Stimulated activated CD8-positive, alpha-beta memory T cell treated with anti-CD3 and anti-CD28 coated beads, Interleukin-2, amount 100 ng/mL, for 48 hours (primary cell): ENCODE measurements around the gene ENOX2.
"Not testable (repeated sequence)": the region's sequence is repeated elsewhere in the genome, so short reads cannot be mapped to it uniquely, and the experiment has no call there.

Experiments
- DNase-seq, 2 donors: peaks; one replicate each; pipeline ENCODE4 v3.0.0-alpha.2; 2020; ENCODE audit warnings: low read depth in 2 of 2

ENOX2 gene, protein sequence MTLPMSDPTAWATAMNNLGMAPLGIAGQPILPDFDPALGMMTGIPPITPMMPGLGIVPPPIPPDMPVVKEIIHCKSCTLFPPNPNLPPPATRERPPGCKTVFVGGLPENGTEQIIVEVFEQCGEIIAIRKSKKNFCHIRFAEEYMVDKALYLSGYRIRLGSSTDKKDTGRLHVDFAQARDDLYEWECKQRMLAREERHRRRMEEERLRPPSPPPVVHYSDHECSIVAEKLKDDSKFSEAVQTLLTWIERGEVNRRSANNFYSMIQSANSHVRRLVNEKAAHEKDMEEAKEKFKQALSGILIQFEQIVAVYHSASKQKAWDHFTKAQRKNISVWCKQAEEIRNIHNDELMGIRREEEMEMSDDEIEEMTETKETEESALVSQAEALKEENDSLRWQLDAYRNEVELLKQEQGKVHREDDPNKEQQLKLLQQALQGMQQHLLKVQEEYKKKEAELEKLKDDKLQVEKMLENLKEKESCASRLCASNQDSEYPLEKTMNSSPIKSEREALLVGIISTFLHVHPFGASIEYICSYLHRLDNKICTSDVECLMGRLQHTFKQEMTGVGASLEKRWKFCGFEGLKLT

DNA sequence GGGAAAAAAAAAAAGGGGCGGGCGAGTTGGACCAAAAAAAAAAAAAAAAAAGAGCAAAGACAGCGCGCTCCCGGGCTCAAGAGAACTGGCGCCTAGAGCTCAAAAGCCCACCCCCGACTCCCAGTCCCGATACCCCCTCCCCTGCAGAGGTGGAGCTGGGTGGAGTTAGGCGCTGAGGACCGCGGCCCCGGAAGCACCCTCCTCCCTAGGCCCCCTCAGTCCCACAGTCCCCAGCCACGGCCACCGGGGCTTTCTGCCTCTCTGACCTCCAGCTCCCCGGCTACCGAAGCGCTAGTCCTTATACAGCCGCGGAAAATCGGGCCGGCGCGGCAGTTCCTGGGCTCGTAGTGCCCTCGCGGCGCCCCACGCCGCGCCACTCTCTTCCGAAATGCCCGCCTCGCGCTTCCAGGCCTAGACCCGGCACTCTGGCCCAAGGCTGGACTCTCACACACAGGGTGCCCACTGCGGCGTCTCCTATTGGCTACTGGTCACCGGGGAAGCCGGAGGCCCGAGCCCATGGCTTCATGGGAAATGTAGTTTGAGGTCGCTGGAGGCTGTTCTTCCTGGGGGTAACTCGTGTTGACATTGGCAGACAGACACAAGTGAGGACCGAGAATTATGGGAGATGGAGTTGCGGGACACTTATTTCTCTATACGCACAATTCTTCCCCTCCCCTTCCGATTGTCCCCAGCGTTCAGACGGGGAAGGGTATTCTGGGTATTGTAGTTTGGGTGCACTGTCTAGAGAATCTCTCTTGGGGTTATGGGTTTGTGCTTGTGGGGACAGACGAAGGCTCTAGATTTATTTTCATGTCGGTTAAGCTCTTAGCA lies at the start of gene ENOX2:
TSS of gene ENOX2 (minus strand) at position 427 of the 831 bp plus-strand sequence. CDS start 199,993 bp downstream, outside the sequence.
- DNase-seq, result peak; percentile 49 to 60

DNA sequence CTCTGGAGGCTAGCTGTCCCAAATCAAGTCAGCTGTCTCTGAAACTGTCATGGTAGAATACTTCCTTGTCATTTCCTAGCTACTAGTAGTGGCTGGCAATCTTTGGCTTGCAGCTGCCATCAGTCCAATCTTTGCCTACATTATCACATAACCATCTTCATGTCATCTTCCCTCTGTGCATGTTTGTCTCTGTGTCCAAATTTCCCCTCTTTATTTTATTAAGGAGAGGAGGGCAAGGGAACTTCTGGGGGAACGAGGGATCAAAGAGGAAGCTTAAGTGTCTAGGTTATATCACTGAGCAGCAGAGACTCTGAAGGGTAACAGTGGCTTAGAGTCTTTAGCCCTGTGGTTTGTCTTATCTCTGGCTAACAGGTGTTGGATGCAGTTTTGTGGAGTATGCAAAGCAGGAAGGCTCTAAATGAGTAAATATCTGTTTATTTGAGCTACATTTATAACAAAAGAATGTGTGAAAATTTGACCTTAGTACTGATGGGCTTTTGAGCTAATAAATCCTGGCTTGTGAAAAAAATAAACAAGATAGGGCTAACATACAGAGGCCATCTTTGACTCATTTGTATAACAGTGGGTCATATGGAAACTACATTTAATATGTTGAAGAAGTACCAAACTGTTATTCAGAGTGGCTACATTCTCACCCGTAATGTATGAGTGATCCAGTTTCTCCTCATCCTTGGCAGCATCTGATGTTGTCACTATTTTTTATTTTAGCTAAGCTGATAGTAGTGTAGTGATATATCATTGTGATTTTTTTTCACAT lies 49.4 kb upstream of the ENOX2 start:
- DNase-seq, result no peak

DNA sequence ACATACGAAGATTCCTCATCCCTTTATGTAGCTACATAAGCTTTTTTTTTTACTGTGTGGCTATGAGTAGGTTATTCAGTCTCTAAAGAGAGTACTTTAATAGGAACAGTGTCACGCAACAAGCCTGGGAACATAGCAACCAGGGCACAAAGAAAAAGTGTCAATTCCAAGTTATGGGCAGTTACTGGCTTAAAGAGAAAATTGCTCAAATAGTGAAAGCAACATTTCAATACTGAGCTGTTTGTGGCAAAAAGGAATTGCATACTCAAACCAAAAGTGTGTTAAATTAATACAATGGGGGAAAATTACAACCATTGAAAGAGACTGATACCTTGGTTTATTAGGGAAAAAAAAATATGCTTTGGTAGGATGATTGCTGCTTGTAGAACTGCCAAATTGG lies 41.2 kb upstream of the ENOX2 start:
- no peak for DNase-seq

DNA sequence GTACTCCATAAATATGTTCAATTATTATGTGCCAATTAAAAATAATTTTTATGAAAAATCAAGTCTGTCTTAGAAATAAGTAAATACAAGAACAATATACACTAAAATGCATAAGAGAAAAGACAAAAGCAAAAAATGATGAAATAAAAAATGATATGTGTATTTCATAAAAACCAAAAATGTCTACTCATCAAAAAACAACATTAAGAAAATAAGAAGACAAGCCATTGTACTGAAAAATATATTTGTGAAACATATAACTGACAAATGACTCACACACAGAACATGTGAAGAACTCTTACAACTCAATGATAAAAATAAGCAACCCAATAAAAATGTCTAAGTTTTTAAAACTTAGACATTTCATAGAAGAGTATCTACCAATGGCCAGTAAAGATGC lies 34.1 kb upstream of the ENOX2 start:
- DNase-seq, result no peak

DNA sequence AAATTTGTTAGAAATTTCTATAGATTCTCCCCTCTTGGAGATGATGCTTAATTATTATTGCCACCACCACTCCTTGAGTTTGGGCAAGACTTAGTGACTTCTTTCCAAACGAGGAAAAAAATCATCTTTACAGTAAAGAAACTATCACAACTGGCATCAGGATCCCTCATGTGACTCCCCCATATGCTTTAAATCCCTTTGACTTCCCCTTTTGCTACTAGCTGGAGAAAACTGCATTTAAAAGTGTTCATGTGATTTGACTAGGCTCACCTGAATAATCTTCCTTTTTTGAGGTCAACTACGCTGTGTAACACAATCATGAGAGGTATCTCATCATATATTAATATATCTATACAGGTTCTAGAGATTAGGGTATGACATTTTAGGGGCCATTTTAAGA lies 30.3 kb upstream of the ENOX2 start:
- DNase-seq, result no peak

DNA sequence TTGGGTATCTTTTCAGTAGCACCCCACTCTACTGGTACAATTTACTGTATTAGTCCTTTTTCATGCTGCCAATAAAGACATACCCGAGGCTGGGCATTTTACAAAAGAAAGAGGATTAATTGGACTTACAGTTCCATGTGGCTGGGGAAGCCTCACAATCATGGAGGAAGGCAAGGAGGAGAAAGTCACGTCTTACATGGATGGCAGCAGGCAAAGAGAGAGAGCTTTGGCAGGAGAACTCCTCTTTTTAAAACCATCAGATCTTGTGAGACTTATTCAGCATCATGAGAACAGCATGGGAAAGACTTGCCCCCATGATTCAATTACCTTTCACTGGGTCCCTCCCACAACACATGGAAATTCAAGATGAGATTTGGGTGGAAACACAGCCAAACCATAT lies 17.4 kb upstream of the ENOX2 start:
- DNase-seq, result not testable (repeated sequence)

DNA sequence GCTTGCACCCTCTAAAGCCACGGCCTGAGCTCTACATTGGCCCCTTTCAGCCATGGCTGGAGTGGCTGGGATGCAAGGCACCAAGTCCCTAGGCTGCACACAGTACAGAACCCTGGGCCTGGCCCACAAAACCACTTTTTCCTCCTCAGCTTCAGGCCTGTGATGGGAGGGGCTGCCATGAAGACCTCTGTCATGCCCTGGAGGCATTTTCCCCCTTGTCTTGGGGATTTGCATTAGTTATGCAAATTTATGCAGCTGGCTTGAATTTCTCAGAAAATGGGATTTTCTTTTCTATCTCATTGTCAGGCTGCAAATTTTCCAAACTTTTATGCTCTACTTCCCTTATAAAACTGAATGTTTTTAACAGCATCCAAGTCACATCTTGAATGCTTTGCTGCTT lies 16.7 kb upstream of the ENOX2 start:
- DNase-seq, result not testable (repeated sequence)

DNA sequence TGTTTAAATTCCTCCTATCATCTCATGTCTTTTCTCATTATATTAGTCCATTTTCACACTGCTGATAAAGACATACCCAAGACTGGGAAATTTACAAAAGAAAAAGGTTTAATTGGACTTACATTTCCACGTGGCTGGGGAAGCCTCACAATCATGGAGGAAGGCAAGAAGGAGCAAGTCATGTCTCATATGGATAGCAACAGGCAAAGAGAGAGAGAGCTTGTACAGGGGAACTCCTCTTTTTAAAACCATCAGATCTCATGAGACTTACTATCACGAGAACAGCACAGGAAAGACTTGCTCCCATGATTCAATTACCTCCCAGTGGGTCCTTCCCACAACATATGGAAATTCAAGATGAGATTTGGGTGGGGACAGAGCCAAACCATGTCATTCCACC lies 15.5 kb upstream of the ENOX2 start:
- not testable (repeated sequence) for DNase-seq

DNA sequence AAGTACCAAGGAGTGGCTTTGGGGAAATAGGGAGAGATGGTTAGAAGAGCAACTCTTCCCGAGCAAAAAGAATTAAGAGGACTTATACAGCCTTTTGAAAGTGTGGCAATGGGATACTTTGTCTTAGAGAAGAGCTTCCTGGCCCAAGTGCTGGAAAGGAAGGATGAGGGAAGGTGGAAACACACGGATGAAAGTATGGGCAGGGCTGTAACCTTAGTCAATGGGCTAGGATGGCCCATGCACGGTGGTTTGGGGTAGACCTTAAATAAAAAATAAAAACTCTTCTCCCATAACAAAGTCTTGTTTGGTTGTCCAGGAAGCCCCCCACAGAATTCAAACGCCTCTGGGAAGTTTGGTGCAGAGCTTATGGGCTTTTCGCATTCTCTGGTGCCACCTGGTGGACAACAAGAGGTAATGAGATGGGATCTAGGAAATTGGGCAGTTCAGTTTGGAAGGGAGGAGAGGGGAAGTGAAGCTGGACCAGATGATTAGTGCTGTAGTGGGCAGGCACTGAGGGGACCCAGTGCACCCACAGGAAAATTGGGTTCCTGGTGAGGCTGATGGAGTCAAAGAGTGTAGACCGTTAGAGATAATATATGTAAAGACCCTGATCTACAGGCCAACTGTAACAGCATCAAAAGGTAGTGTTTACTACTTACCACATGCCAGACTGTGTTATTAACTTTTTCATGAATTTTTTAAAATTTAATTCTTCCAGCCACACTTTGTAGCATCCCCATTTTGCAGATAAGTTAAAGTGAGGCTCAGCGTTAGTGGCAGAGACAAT lies 13.8 kb upstream of the ENOX2 start:
- DNase-seq, result peak in 1 of 2 donors; percentile 2

DNA sequence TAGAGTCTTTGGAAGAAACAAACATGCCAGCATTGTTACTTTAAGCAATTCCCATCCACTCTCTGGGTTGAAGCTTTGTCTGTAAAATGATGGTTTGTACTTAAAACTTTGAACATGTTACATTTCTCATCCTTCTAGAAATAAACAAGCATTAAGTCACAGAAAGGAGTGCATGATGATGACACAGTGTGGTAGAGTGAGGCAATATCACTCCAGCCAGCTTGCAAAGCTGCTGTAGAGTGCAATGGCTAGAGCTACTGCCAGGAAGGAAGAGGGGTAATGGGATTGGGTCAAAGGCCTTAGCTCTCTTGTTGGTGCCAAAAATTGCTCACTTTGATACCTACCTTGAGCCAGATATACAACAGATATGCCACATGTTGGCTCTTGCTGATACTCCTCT lies 12.3 kb upstream of the ENOX2 start:
- no peak for DNase-seq

DNA sequence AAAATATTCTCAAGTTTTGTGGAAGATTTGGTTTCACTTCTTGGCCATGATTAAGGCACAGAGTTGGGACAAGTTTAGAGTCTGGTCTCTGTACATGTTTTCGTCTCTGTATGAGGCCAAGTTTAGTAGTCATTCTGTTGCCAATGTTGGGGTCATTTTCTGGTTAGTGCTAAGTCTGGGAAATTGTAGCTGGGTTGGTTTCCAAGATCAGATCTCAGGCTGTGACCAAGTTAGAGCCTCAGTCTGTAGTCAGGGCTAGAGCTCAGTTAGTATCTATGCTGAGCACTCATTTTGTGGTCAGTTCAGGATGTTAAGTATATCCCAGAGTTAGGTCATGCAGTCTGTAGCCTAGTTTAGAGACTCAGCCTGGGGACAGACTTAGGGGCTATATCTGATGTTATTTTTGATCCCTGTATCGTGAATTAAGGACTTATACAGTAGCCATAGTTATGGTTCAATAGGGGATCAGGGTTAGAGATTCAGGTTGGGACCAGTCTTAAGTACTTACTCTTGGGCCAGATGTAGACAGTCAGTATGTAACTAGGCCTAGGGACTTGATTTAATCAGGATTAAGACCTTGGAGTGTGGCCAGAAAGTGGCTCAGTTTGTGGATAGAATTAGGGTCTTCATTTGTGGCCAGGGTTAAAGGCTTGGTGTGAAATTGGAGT lies 6.6 kb upstream of the ENOX2 start:
- no peak for DNase-seq

DNA sequence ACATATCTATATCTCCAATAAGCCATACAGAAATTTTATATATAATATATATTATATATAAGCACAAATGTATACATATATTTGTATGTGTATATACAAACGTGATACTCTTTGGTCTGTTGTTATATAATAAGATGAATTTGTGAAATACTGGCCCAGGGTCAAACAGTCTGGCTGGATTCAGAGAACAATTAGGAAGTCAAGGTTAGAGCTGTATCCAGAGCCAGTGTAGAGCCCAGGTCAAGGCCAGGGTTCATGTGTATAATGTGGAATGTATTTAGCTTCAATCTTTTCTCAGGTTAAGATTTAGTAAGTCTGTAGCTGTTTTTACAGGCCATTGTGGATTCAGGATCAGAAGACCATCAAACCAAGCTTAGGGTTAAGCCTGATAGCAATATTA lies 3.8 kb upstream of the ENOX2 start:
- DNase-seq, result no peak

DNA sequence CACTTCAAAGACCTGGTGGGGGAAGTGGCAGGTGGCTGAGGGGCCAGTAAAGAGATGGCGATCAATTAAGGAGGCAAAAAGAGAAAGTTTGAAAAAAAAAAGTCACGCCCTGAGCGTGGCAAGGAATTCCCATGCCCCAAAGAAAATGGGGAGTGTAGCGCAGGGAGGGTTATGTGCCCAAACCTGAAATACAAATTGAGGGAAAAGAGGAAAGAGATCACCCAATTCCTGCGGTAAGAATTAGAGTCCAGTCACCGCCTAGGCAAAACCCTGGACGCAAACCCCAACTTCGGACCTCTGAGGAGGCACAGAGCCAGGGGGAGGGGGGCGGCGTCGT lies 595 bp downstream of the ENOX2 start:
- no peak for DNase-seq

DNA sequence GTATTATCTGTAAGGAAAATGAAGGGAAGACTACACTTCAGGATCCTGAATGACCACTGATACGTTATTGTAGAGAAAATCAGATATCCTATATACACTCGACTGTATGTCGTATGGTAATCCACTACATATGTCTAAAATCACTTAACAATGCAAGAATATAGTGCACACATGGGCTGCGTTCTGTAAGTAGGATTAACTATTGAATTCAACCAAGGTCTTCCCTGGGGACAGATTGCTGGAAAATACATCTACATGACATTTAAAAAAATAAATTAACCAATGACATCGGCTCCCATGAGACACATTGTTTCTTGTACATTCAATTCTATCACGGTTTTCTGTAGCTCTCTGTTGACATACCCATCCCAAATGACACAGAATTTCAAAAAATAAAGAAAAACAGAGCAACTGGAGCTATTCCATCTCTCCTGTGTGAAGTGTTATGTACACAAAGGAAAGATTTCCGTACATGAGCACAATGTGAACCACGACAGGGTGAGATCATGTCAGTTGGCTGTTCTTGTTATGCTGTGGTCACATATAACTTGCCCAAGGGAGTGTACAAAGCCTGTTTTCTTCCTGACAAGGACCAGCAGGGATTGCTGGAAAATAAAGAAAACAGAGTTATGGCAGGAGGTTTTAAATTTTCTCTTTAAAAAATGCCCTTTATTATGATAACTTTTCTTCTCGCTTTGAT lies 6.1 kb downstream of the ENOX2 start:
- DNase-seq, result no peak

DNA sequence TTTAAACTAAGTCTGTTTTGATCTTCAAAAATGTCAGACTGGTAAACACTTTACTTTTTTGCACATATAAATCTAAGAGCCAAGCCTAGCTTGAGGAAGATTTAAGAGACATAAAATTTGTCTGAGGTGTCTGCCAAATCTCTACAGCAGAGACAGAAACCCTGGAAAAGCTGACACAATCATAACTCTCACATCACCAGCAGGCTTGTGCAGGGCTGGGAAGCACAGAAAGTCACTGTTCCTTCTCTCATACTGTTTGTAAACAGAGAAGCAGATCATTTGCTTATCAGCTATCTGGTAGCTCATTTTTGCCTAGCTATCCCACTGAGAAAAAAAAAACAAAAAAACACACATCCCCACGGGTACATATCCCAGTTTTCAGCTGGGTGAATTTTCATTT lies 7.0 kb downstream of the ENOX2 start:
- no peak for DNase-seq

DNA sequence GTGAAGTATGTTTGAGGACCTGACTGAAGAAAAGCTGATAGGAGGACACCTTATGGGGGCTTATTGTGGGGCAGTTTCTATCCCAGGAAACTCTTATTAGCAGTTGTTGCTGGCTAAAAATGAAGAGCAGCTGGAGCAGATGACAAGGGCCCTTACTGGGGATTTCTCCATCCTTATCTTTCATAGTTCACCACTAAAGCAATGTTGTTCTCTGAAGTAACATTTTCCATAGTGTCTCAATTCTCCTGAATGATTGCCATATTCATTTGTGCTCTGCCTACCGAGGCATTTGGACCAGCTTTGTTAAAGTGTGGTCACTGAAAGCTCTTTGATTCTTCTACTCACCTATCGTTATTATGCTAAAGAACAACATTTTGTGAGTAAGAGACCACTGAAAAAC lies 7.7 kb downstream of the ENOX2 start:
- DNase-seq, result no peak

DNA sequence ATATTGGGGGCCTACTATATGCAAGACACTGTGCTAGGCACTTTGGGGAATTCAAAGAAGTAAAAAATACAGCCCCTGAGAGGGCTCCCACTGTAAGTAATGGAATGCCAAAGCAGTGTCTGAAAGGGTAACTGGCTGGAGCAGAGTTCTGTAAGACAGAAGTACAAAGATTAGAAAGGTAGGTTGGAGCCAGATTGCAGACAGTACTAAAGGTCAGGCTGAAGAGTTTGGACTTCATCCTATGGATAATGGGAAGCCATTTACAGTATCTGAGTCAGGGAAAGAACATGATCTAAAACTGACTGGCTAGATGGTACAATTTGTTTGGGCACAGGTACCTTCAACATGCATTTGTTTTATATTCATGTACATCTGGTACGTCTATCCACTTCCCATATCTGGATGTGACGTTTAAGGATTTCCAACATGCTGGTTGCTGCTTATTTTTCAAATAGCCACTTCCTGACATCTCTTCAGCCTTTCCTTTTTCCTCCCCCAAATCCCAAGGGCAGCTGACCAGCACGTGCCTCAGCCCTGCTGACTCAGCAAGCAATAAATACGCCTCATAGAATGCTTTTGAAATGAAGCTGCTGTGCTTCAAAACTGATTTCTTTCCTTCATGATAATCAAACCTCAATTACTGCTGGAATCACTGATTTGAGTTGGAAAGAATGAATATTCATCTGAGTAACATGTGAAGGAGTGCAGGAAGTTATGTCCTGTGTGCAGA lies 9.5 kb downstream of the ENOX2 start:
- no peak for DNase-seq

DNA sequence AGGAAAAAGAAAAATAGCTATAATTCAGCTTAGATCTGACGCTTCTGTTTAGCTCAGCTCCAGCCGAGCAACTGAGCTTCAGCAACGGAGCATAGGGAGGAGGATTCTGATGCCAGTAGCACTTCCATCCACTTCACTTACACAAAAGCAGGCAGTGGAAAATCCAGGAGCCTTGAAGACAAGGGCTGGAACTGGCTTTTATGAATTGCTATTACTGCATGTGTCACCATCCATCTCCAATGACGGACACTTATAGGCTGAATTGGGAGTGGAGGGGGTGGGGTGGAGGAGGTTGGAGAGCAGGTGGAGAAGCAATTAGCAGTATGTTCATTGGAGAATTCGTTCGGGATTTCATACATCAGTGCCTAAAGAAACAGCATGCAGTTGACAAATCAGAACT lies 15.6 kb downstream of the ENOX2 start:
- DNase-seq, result no peak

DNA sequence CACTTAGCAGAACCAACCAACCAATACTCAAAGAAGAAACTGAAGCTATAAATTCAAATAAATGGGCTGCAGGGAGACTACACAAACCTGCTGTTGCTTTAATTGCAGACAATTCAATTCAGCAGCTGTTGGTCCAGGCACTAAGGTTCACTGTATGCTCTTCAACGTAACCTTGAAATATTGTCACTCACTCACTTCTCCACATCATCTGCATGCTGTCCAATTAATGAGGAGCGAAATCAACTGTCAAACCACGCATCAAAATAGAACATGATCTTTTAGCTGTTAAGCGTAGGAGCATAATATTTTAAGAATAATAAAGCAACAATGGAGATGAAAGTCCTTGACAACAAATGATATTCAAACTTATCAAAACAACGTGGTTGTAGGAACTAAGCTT lies 17.0 kb downstream of the ENOX2 start:
- DNase-seq, result no peak
